ENCODE measurements around the gene IQSEC1.

The IQSEC1 gene

GRCh38 chr3:12963922-12964701 lies 109.1 kb downstream of the IQSEC1 start:
- no peak for DNase-seq

- no peak for DNase-seq
Measured at GRCh38 chr3:12963231-12963896, 109.9 kb downstream of the IQSEC1 start.

DNA sequence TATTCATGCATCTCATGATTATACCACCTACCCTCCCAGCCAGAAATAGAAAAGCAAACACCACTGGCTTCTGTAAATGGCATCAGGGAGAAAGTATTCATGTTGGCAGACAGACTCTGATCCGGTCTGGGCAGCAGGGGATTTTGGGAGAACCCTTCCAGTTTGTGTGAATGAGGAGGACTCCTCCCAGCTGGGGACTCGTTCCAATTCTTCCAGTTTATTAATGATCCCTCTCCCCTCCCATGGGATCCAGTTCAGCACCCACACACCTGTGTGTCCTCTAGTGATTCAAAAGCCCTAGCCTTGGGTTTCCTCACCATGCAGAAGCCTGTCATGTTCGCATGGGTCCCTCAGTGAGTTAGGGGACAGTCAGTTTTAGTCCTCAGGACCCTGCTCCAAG lies 110.9 kb downstream of the IQSEC1 start:
- no peak for DNase-seq

DNA sequence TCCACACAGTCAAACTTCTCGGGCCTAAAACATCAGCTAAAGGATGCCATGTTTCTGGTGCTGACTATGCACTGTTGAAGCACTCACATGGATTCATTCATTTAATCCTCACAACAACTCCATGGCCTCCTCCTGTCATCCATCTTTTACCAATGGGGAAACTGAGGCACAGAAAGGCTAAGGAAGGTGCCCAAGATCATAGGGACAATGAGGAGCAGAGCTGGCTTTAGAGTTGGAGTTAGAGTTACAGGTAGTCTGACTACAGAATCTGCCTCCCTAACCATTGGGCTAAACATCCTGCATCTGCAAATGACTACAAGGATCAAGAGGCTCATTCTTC lies 111.6 kb downstream of the IQSEC1 start:
- no peak for DNase-seq

GRCh38 chr3:12961007-12961696 lies 112.1 kb downstream of the IQSEC1 start:
- DNase-seq = no peak

DNA sequence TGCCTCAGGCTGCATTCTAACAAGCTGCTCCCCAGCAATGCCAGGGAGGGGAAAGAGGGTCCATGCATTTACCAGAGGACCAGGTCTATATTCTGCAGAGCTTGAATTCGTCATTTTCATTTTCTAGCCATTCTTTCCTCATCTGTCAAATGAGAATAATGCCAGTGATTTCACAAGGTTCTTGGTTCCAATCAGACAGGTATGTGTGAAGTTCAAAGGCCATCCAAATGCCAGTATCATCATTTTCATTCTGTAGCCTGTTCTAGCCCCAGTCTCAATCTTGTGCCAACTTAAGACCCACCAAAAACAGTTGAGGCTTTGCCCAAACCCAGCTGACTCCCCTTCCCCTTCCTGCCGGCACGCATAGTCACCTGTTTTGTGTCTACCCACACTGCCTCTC lies 112.7 kb downstream of the IQSEC1 start:
- no peak for DNase-seq

- no peak for DNase-seq
Measured at GRCh38 chr3:12959838-12960378, 113.3 kb downstream of the IQSEC1 start.

DNA sequence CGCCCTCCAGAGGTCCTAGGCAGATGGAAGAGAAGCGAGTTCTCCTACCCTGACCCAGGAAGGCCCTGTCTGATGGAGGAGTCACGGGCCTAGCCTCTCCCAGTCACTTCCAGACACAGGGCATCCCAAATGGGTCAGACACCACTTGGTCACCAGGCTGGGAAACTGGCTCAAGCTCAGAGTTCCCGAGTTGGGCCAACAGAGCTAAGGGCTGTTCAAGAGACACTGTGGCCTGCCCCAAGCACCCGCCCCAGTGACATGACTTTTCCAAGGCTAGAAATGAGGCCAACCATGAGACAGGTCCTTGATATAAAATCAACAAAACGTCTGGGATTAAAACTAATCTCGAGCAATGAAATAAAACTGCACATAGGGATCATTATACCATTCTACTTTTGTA lies 113.8 kb downstream of the IQSEC1 start:
- no peak for DNase-seq

- DNase-seq = no peak
Measured at GRCh38 chr3:12957824-12958792, 115.1 kb downstream of the IQSEC1 start.

- DNase-seq = no peak
Measured at GRCh38 chr3:12957339-12957738, 115.9 kb downstream of the IQSEC1 start.

DNA sequence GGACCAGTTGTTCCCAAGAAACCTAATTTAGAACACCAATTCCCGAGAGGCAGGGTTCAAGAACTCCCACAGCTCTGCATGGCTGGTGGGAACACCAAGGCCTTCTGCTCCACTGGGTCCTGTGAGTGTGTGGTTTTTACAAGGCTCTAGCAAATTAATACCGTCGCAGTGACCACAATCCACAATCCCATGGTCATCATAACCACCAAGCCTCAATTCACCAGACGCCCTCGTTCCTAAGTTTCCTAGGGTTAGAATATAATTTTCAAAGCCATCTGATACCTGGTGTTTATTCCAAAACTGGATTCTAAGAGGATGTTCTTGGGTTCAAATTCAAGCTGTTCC lies 116.9 kb downstream of the IQSEC1 start:
- no peak for DNase-seq

GRCh38 chr3:12955651-12956315 lies 117.4 kb downstream of the IQSEC1 start:
- no peak for DNase-seq

GRCh38 chr3:12954891-12955650 lies 118.2 kb downstream of the IQSEC1 start:
- no peak for DNase-seq

GRCh38 chr3:12954180-12954579 lies 119.0 kb downstream of the IQSEC1 start:
- DNase-seq = no peak

GRCh38 chr3:12953201-12953995 lies 119.8 kb downstream of the IQSEC1 start:
- DNase-seq = no peak

- no peak for DNase-seq
Measured at GRCh38 chr3:12952343-12953200, 120.7 kb downstream of the IQSEC1 start.

DNA sequence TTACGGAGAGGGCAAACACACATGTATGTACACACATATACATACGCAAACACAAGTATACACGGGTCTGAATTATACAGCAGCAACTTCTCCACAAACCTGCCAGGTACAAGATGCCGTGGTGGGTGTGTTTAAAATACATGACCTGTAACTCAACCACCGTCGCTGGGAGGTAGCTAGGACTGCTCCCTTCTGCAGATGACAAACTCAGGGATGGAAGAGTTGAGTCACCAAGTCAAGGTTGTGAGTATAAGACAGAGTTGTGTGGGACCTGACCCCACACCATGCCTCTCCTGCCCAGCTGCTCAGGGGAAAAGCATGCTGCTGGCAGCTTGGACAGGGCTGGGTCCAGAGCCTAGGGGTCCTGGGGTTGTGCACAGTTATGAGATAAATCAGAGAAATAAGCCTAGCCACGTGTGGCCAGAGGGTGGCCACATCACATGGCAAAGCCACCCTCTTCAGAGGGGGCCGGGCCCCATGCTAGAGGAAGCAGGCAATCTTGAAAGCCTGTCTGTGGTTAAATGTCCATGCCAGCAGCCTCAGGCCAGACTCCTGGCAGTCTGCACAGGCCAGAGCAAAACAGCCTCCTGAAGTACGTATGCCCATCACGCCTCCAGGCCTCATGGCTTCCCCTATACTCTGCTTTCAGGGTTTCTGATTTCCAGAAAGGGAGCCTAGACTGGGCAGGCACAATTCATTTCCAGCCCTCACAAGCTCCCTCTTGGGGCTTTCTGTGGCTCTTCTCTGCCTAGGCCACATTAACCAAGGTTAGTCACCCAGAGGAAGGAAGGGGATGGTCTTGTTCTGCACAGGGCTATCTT lies 124.1 kb downstream of the IQSEC1 start:
- DNase-seq = no peak

GRCh38 chr3:12948371-12948770 lies 124.9 kb downstream of the IQSEC1 start:
- DNase-seq = no peak
